Common myeloid progenitor, CD34-positive (primary cell): ENCODE measurements around the gene FTL. TPM values are rescaled to one million over a fixed set of nuclear protein-coding genes. Genes with fewer than 3 reads are reported as not detected.
"Not testable (repeated sequence)": the region's sequence is repeated elsewhere in the genome, so short reads cannot be mapped to it uniquely, and the experiment has no call there.

Source experiments
- CTCF ChIA-PET: fragments of 350-600 bp; sonication (Branson Sonifier 250); formaldehyde crosslinking; loops from one replicate; lab custom pipeline; 2021; ENCODE audit warnings: antibody characterized with exemption; lab: Charles Lee
- POLR2A ChIA-PET: fragments of 350-600 bp; sonication (Branson Sonifier 250); formaldehyde crosslinking; loops from one replicate; lab custom pipeline; 2021; ENCODE audit warnings: antibody characterized with exemption; lab: Charles Lee
- DNase-seq, 3 donors: peaks; one replicate each; pipeline versions ENCODE4 v3.0.0 to v3.0.0-alpha.2; 2013
- H3K27ac ChIP-seq, 2 experiments: 1 replicate in 1 of 2; 2 replicates in 1 of 2; pipeline ENCODE4 v1.7.0; 2013; ENCODE audit warnings: inconsistent platforms in 2 of 2, low read length in 2 of 2, mild to moderate bottlenecking in 2 of 2, low read depth in 1 of 2, moderate library complexity in 1 of 2; ENCODE audit not compliant: severe bottlenecking in 2 of 2, insufficient read depth in 1 of 2, poor library complexity in 1 of 2
- H3K27me3 ChIP-seq, 5 experiments: replicated peaks in 2 of 5; 1 replicate in 3 of 5; 2 replicates in 2 of 5; pipeline versions ENCODE4 v1.6.1 to v1.7.0; 2013; ENCODE audit warnings: low read length in 4 of 5, mild to moderate bottlenecking in 2 of 5, moderate library complexity in 2 of 5, inconsistent platforms in 1 of 5; ENCODE audit not compliant: insufficient read depth in 5 of 5, control insufficient read depth in 4 of 5
- H3K36me3 ChIP-seq, 4 experiments: 1 replicate in 2 of 4; 2 replicates in 2 of 4; pipeline versions ENCODE4 v1.6.1 to v1.7.0; 2013; ENCODE audit warnings: low read length in 3 of 4, control low read depth in 1 of 4, mild to moderate bottlenecking in 1 of 4; ENCODE audit not compliant: control insufficient read depth in 4 of 4, insufficient read depth in 4 of 4
- H3K4me1 ChIP-seq, 4 experiments: 1 replicate in 3 of 4; 2 replicates in 1 of 4; pipeline versions ENCODE4 v1.6.1 to v1.7.1; 2013; ENCODE audit warnings: low read length in 3 of 4, mild to moderate bottlenecking in 3 of 4, control low read depth in 1 of 4, inconsistent platforms in 1 of 4, moderate library complexity in 1 of 4; ENCODE audit not compliant: control insufficient read depth in 4 of 4, insufficient read depth in 4 of 4; ENCODE audit errors: control extremely low read depth in 1 of 4
- H3K4me3 ChIP-seq, 7 experiments: 1 replicate in 4 of 7; 2 replicates in 3 of 7; pipeline versions ENCODE4 v1.5.1 to v1.7.0; 2013; ENCODE audit warnings: mild to moderate bottlenecking in 7 of 7, low read length in 6 of 7, moderate library complexity in 6 of 7, inconsistent platforms in 2 of 7, low read depth in 2 of 7, control low read depth in 1 of 7; ENCODE audit not compliant: insufficient read depth in 4 of 7, control insufficient read depth in 1 of 7; ENCODE audit errors: extremely low read depth in 1 of 7
- H3K9me3 ChIP-seq, 5 experiments: 1 replicate in 4 of 5; 2 replicates in 1 of 5; pipeline versions ENCODE4 v1.6.1 to v1.7.1; 2013; ENCODE audit warnings: low read length in 4 of 5, mild to moderate bottlenecking in 2 of 5, inconsistent platforms in 1 of 5, low read depth in 1 of 5, moderate library complexity in 1 of 5; ENCODE audit not compliant: control insufficient read depth in 4 of 5, insufficient read depth in 2 of 5; ENCODE audit errors: control extremely low read depth in 1 of 5
- WGBS: methylation state at CpG from one replicate; pipeline ENCODE4 v1.1.5; 2013; ENCODE audit not compliant: insufficient coverage; 5-methylcytosine and 5-hydroxymethylcytosine counted together
- polyA plus RNA-seq: library from polyadenylated mRNA; unstranded; fragments of 120-200 nt; gene quantifications from one replicate; pipeline ENCODE4 v1.2.1, GENCODE V29; 2013

The FTL gene
- 1,203 TPM for polyA plus RNA-seq

DNA sequence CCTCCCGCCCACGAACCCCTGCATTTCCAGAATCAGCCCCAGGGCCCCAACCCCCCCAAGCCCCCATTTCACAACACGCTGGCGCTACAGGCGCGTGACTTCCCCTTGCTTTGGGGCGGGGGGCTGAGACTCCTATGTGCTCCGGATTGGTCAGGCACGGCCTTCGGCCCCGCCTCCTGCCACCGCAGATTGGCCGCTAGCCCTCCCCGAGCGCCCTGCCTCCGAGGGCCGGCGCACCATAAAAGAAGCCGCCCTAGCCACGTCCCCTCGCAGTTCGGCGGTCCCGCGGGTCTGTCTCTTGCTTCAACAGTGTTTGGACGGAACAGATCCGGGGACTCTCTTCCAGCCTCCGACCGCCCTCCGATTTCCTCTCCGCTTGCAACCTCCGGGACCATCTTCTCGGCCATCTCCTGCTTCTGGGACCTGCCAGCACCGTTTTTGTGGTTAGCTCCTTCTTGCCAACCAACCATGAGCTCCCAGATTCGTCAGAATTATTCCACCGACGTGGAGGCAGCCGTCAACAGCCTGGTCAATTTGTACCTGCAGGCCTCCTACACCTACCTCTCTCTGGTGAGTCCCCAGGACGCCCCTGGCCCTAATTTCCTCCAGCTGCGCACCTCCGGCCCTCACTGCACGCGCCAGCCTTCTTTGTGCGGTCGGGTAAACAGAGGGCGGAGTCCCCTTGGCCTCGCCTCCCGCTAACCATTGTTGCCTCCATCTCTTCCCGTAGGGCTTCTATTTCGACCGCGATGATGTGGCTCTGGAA lies at the start of gene FTL:
TSS of gene FTL (plus strand) at position 270 of the 766 bp plus-strand sequence. CDS start at position 469, 199 bp downstream.
- Histone ChIP-seq H3K4me3 (peak within 1 kb of the TSS; percentile 81 to 96 (median 92)), H3K36me3 (peaks cover 14 to 48% (median 29%) of the 10 kb centered on the region in 4 experiments), H3K27me3 (no peaks in the 10 kb centered on the region), H3K4me1 (peaks cover 13 to 59% (median 51%) of the 10 kb centered on the region in 4 experiments), H3K27ac (peak within 1 kb of the TSS; percentile 97 to 98), H3K9me3 (no peaks in the 10 kb centered on the region)
- WGBS, result under 1% methylated on average over 46 of the region's 52 CpGs
- peak; percentile 95 to 98 (median 97) for DNase-seq
- ChIA-PET POLR2A (interaction anchor here (0.6 to 2.3 kb wide), 6 partner anchors 12 to 1759 kb away, joined by 3 to 11 read pairs (median 3); partner anchors contain the start of genes GYS1, PPP1R15A and RUVBL2), CTCF (interaction anchor here (1.1 to 2.2 kb wide), 4 partner anchors 11 to 123 kb away, joined by 3 to 6 read pairs (median 6); partner anchors contain the start of gene BAX)

DNA sequence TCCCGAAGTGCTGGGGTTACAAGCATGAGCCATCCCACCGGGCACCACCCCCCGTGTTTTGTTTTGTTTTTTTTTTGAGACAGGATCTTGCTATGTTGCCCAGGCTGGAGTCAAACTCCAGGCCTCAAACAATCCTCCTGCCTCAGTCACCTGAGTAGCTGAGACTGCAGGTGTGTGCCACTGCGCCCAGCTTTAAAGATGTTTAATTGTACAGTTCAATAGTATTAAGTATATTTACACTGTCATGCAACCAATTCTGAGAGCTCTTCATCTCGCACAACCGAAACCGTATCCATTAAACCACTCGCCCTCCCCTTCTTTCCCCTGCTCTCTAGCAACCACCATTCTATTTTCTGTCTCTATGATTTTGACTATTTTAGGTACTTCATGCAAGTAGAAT lies 49.4 kb upstream of the FTL start:
- CTCF ChIA-PET, result interaction anchor here (0.8 to 1.7 kb wide), 5 partner anchors 10 to 44 kb away, joined by 3 to 6 read pairs (median 4); partner anchors contain the start of genes NUCB1 and PPP1R15A
- Histone ChIP-seq H3K27me3 (no peaks in the 10 kb centered on the region), H3K4me1 (no peaks in the 10 kb centered on the region), H3K9me3 (no peaks in the 10 kb centered on the region), H3K4me3 (no peak overlapping the region), H3K36me3 (peaks cover 6 to 78% (median 45%) of the 10 kb centered on the region in 4 experiments), H3K27ac (no peak overlapping the region)
- 72% methylated on average over 4 of the region's 8 CpGs for WGBS
- POLR2A ChIA-PET, result interaction anchor here (0.7 kb wide), 1 partner anchor 54 kb away, joined by 3 read pairs; no protein-coding TSS in a partner anchor
- DNase-seq, result no peak

- no peak for DNase-seq
- WGBS, result 71% methylated on average over 6 of the region's 6 CpGs
- Histone ChIP-seq H3K36me3 (peaks cover 6 to 75% (median 46%) of the 10 kb centered on the region in 4 experiments), H3K4me1 (no peaks in the 10 kb centered on the region), H3K9me3 (no peaks in the 10 kb centered on the region), H3K27ac (no peak overlapping the region), H3K4me3 (no peak overlapping the region), H3K27me3 (no peaks in the 10 kb centered on the region)
- ChIA-PET CTCF (no interaction called here), POLR2A (no interaction called here)
These were observed 47.0 kb upstream of the FTL start for GRCh38 chr19:48918071-48918470.

GRCh38 chr19:48918801-48919247 lies 46.3 kb upstream of the FTL start:
- no peaks in the 10 kb centered on the region for H3K4me1 ChIP-seq
- no peak overlapping the region for H3K4me3 ChIP-seq
- no peaks in the 10 kb centered on the region for H3K27me3 ChIP-seq
- ChIA-PET CTCF (interaction anchor here (0.7 kb wide), 1 partner anchor 46 kb away, joined by 3 read pairs; the partner anchor contains the start of gene FTL), POLR2A (interaction anchor here (0.6 kb wide), 1 partner anchor 34 kb away, joined by 3 read pairs; no protein-coding TSS in a partner anchor)
- DNase-seq, result peak in 2 of 3 donors; percentile 48 to 50
- peaks cover 2 to 70% (median 41%) of the 10 kb centered on the region in 4 experiments for H3K36me3 ChIP-seq
- no peak overlapping the region for H3K27ac ChIP-seq
- 94% methylated on average over 15 of the region's 18 CpGs for WGBS
- H3K9me3 ChIP-seq, result no peaks in the 10 kb centered on the region

- H3K27ac ChIP-seq, H3K4me1 ChIP-seq, H3K4me3 ChIP-seq, DNase-seq, POLR2A ChIA-PET, H3K27me3 ChIP-seq, H3K9me3 ChIP-seq: not testable (repeated sequence)
- H3K36me3 ChIP-seq, result peaks cover 2 to 65% (median 38%) of the 10 kb centered on the region in 4 experiments
- WGBS, result 94% methylated on average over 3 of the region's 8 CpGs
- CTCF ChIA-PET, result interaction anchor here (0.7 to 1.2 kb wide), 2 partner anchors 14 to 46 kb away, joined by 3 read pairs; partner anchors contain the start of genes DHDH and FTL
These were observed 45.8 kb upstream of the FTL start for GRCh38 chr19:48919271-48919670.

DNA sequence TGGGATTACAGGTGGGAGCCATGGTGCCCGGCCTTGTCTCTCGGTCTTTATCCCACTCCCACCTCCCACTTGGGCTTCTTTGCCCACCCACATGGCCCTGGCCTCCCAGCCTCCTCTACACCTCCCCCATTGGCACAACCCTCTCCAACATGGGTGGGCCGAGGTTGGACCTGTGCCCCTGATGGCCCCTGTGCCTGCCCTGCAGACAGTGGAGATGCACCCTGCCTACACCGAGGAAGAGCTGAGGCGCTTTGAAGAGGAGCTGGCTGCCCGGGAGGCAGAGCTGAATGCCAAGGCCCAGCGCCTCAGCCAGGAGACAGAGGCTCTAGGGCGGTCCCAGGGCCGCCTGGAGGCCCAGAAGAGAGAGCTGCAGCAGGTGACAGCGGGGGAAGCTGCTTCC lies 44.2 kb upstream of the FTL start:
- no peak for DNase-seq
- Histone ChIP-seq H3K9me3 (no peaks in the 10 kb centered on the region), H3K4me3 (no peak overlapping the region), H3K27ac (no peak overlapping the region), H3K4me1 (no peaks in the 10 kb centered on the region), H3K36me3 (peaks cover 2 to 54% (median 29%) of the 10 kb centered on the region in 4 experiments), H3K27me3 (no peaks in the 10 kb centered on the region)
- CTCF ChIA-PET, result interaction anchor here (1.1 kb wide), 1 partner anchor 11 kb away, joined by 4 read pairs; no protein-coding TSS in a partner anchor
- WGBS, result 86% methylated on average over 8 of the region's 10 CpGs
- POLR2A ChIA-PET, result no interaction called here
